GM21423 (cell line): Measurements from ENCODE around the gene ANAPC4.
"Not testable (repeated sequence)": the region's sequence is repeated elsewhere in the genome, so short reads cannot be mapped to it uniquely, and the experiment has no call there.

ENCODE experiments used
- ATAC-seq: cut with Tn5 transposase; IDR thresholded peaks from one replicate; pipeline ENCODE4 v1.9.1; 2021; ENCODE audit warnings: mild to moderate bottlenecking, moderate library complexity; ENCODE audit not compliant: unreplicated experiment

Gene ANAPC4, protein sequence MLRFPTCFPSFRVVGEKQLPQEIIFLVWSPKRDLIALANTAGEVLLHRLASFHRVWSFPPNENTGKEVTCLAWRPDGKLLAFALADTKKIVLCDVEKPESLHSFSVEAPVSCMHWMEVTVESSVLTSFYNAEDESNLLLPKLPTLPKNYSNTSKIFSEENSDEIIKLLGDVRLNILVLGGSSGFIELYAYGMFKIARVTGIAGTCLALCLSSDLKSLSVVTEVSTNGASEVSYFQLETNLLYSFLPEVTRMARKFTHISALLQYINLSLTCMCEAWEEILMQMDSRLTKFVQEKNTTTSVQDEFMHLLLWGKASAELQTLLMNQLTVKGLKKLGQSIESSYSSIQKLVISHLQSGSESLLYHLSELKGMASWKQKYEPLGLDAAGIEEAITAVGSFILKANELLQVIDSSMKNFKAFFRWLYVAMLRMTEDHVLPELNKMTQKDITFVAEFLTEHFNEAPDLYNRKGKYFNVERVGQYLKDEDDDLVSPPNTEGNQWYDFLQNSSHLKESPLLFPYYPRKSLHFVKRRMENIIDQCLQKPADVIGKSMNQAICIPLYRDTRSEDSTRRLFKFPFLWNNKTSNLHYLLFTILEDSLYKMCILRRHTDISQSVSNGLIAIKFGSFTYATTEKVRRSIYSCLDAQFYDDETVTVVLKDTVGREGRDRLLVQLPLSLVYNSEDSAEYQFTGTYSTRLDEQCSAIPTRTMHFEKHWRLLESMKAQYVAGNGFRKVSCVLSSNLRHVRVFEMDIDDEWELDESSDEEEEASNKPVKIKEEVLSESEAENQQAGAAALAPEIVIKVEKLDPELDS

GRCh38 chr4:25376754-25377571 is at the start of gene ANAPC4:
Gene ANAPC4 (plus strand): TSS chr4:25377263. CDS start chr4:25377428, 165 bp downstream.
- peak; percentile 96 for ATAC-seq

- not testable (repeated sequence) for ATAC-seq
Measured at GRCh38 chr4:25328463-25328862, 48.6 kb upstream of the ANAPC4 start.

DNA sequence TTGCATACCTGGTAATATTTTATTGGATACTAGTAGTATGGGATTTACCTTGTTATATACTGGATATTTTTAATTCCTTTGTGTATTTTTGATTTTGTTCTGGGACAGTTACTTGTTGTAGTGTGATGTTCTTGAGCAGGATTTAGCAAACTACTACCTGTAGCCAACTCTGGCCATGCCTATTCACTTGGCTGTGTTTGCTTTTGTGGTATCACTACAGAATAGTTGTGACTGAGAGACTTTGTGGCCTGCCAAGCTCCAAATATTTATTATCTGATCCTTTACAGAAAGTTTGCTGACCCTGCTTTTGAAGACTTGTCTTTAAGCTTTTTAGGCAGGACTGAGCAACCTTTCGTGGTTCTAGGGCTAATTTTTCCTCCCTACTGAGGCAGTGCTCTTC is 46.7 kb upstream of the ANAPC4 start:
- no peak for ATAC-seq

DNA sequence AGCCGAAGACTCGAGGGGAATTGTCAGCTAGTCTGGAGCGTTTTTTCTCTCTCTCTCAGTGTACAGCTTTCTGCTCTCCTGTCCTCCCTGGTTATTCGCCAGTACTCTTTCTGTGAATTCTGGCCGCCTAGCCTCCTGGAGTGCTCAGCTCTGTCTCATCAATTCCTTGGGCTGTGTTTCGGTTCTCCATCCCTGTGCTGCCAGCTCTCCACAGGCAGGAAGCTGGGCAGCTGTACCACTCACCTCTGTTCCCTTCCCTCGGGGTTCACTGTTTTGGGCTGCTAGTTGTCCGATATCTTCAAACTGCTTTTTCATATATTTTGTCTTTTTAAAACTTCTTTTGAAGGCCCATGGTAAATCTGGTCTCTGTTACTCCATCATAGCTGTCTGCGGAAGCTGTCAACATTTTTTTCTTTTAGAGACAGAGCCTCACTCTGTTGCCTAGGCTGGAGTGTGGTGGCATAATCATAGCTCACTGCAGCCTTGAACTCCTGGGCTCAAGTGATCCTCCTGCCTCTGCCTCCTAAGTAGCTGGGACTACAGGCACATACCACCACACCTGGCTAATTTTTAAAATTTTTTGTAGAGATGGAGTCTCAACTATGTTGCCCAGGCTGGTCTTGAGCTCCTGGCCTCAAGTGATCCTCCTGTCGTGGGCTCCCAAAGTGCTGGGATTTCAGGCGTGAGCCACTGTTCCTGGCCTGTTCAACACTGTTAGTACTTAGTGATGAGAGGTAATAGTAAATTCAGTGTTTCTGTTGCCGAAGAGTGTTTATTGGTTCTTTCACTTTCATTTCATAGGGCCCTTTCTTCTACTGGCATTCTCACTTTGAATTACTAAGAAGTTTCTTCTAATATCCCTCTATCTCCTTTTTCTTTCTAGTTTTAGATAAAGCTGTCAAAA is 45.9 kb upstream of the ANAPC4 start:
- peak; percentile 83 for ATAC-seq

GRCh38 chr4:25343671-25344070 is 33.4 kb upstream of the ANAPC4 start:
- ATAC-seq = no peak

- no peak for ATAC-seq
Measured at GRCh38 chr4:25345744-25346143, 31.3 kb upstream of the ANAPC4 start.

DNA sequence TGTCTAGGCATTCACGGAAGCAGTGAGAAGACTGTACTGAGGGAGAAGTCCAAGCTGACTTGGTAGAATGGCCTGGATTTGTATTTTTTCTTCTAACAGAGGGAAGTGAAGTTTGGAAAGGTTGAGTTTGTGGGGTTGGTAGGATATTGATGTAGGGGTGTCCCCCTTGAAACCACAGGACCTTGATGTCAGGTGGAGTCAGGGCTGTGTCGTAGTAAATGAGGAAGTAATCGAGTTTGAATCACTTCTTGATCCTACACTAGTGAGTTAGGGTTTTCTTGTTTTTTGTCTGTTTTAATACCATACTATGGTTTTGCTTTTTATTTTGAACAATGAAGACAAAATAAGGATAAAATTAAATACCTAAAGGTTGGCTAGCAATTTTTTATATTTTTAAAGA is 30.1 kb upstream of the ANAPC4 start:
- ATAC-seq = peak; percentile 88

DNA sequence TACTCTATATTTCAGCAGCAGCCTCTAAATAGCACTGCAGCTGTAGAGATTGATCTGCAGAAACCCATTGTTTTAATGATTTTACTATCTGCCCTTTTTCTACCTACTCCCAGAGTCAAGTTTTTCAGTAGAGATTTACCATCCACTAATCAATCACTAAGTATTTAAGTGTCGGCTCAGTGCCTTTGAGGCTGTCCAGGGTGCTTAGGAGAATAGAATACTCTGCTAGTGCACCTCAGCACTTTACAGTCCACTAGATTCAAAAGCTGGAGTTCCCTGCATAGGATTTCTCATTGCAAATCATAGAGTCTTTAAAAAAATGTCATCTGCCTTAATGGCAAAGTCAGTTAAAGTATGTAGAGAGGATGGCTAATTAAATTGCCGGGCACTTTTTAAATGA is 29.6 kb upstream of the ANAPC4 start:
- no peak for ATAC-seq

DNA sequence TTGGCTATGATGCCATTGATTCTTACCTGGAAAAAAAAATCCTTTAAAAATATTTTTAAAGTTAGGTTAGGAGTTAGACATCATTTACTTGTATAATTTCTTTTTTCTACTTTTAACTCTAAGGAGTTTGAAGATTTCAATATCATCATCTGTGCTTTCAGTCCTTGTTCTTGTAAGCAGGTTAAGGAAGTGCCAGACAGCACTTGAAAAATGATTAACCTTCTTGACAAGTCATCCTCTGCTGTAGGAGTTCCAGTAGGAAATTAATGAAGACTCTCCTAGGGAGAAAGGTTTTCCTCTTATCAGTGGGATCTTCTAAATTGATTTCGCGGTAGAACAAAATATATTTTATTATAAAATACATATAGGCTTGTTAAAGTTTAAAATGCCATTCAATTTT is 29.1 kb upstream of the ANAPC4 start:
- ATAC-seq = no peak

GRCh38 chr4:25350561-25350960 is 26.5 kb upstream of the ANAPC4 start:
- ATAC-seq = no peak

GRCh38 chr4:25351777-25352416 is 25.2 kb upstream of the ANAPC4 start:
- no peak for ATAC-seq

DNA sequence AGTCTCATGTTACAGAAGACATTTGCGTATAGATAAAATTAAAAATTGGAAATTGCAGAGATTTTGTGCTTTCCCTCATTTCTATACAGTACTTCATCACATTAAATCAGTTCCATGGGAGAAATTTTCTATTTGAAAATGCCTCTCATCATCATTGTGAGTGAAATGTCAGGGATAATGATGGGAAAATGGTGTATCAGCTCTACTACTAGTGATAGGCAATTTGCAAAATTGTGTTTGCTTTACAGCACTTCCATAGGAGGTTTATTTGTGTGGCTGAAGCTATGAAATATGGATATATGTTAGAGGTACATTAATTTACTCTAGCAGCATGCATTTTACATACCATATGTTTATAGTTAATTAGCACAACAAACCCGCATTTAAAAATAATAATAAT is 21.0 kb upstream of the ANAPC4 start:
- ATAC-seq = no peak

DNA sequence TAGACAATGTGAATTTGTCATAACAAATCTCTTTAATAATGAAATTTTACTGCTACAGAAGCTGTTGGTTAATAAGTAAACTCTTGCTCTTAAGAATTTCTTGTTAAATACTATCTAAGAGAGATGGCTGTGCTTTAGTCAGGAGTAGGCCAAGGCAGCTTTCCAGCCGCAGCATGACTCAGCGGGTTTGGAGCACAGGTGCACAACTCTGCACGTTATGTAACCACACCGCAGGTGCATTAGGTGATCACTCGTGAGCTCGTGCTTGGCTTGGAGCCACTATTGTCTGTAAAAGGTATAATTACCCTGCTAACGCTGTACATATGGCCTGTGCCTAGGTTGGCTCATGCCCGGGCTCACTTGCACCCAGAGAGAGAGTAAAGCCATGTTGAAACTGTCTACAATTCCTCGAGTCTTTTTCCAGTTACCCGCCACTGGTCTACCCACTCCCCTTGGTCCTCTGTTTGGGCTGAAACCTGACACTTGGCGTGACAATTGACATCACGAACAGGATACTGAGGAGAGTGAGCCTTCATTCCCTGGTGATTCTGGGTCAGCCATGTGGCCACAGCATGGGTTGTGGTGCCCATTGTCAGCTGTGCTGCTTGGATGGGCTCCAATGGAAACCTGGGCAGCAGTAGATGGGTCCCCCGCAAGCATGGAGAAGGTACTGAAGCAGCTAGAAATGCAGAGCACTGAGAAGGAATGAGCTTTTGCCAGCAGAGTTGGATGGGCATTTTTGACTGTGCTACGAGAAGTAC is 18.4 kb upstream of the ANAPC4 start:
- no peak for ATAC-seq

- no peak for ATAC-seq
Measured at GRCh38 chr4:25361253-25361652, 15.8 kb upstream of the ANAPC4 start.

- no peak for ATAC-seq
Measured at GRCh38 chr4:25367004-25367621, 9.9 kb upstream of the ANAPC4 start.

DNA sequence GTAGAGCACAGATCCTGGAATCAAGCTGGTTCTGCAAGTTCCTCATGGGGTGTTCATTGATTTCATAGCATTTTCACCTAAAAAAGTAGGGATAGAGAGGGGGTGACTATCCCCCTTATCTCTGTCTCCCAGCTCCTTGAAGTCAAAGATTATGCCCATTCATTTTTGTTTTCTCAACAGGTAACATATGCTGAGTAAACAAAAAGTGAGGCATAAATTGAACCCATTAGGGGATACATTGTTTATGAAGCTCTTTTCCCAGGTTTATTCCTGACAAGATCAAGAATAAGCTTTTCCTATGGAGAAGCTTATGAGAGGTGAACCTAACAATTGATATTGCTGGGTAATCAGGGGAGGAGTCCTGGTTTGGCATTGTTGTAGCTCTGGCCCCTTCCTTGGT is 9.2 kb upstream of the ANAPC4 start:
- no peak for ATAC-seq

DNA sequence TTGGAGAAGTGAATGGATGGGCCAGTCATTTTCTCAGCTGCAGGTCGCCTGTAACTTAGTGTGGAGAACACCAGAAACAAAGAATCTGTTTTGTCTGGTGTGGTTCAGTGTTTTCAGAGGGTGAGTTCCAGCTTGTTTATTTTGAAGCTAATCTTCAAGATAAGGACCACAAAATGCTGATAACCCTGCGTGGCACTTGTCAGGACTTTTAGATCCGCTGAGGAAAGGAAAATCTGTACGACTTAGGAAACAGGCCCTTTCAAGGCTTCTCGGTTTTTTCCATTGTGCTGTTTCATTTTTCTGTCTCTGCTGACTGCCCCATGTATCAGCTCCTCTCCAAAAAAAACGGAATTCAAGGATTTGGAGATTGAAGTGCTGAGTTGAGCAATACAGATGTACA is 8.7 kb upstream of the ANAPC4 start:
- ATAC-seq = no peak

DNA sequence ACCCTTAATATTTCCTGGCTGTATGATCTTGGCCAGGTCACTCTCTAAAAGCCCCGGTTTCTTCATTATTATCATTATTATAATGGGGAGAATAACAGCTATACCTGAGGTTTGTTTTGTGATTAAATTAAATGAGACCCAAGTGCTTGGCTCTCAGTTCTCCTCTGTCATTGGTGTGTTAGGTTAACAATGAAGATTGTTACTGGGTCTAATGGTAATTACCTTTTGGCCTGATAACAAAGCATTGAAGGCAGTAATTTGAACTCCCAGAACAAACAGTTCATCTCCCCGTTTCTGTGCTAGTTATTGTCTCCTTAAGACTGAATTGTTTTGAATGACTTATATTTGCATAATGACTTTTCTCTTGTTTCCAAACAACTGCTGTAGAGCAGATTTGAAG is 6.8 kb upstream of the ANAPC4 start:
- ATAC-seq = no peak

GRCh38 chr4:25372549-25372948 is 4.5 kb upstream of the ANAPC4 start:
- ATAC-seq = not testable (repeated sequence)
